Anterior cingulate cortex (tissue), 58 donors: ENCODE measurements around the gene EPHA1.

Source experiments
- DNase-seq, 58 donors: peaks; one replicate each; lab custom pipeline; 2025; lab: John Stamatoyannopoulos, UW

The EPHA1 gene

DNA sequence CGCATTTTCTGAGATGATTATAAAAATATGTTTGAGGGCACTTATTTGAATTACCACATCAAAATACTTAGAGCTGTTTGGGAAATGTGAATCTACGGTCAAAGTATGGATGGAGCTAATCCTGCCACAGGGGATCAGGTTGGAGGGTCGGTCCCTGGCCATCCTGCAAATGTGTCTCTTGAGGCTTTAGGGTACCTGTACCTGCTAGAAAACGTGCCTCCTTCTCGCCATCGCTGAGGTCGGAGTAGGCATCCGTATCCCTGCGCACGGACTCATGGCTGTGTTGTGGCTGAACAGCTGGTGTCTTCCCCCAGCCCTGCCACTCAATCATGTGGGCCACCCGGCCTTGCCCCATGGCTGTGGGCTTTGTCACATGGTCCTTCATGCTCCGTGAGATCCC is 50.0 kb downstream of the EPHA1 start:
- DNase-seq: no peak

DNA sequence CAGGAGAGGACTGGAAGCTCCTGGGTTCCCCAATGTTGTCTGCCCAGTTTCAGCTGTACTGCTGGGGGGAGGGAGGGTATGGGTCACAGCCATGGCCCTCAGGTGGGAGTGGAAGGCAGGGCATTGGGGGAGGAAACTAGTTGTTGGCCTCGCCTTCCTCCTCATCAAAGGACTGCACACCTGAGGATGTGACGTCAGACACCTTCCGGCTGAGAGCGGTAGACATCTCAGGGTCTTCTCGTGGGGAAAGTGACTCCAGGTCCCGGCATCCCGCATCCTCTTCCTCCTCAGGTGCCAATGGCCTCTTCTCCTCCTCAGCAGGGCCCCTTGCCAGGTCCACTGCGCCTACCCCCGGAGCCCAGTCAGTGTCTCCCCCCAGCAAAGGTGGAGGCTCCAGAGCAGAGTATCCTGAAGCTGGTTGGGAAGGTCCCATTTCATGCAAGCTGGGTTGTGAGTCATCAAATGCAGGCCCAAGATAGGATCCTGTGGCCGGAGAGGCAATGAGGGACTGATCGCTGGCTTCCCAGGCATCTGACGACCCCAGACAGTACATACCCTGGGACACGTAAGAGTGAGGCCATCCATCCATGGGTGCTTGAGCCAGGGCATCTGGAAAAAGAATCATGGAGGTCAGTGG is 52.1 kb downstream of the EPHA1 start:
- DNase-seq: no peak

DNA sequence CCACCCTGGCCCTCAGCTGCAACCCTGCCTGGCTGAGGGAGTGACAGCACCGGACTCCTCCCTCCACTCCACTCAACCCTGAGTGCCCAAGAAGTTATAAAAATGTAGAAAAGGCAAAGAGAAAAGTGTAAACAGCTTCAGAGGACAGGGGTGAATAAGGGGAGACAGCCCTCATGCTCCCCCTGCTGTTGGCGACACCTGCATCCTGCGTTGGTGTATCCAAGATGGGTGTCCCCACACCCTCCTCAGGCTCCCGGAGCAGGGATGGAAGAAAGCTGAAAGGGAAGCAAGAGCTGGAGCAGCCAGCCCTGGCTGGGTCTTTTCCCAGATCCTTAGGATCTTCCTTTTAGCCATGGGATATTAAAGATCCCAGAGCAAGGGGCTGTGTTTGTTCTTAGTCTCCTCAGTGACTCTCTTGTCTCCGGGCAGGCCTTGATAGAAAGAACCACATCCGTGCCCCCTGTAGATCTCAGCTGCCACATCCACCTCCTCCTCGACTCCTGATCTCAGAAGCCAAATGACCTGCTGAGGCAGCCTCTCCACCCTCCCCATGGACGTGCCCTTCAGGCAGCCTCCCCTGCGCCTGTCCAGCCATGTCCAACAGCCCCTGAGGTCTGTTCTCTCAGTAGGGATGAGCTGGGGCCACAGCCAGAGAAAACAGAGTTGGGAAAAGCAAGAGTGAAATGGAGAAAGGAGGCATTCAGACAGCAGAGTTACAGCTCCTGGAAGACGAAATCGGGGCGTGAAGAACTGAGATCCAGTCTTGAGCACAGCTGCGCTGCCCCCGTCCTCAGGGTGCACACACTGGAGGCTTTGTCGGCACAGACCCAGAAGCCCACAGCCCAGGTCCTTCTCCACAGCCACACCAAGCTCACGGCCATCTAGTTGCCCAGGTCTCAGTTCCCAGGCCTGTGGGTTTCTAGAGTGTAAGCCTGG is 52.9 kb downstream of the EPHA1 start:
- no peak for DNase-seq

DNA sequence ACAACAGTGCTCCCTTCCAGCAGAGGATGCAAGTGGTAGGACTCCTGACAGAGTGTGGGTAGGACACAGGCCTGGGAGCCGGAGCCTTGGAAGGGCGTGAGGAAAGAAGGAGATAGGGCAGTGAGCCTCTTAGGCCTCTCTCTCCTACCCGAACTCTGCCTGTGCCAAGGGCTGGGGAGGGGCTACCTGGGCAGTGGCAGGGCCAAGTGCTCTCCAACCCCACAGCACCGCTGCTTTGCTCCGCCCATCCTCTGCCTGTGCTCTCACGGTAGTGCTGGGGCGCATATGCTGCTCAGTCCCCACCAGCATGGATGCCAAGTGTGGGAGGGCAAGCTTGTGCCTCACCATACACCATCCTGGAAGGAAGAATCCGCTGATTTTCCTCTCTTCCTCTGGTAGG is 53.7 kb downstream of the EPHA1 start:
- DNase-seq: no peak

DNA sequence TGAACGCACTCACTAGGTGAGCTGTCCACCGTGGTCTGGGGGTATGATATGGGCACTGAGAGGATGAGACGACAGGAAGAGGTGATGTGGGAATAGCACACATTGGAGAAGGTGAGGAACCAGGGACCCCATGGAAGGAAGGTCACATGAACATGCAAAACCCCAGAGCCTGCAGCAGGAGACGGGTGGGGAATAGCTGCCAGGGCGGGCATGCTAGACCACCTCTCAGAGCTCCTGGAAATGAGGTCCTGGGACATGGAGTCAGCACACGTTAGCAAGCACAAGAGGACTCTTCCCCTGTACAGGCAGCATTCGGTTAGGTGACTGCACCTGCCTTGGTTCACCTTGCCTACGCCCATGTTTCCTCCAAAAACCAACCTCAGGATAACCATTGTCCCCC is 54.3 kb downstream of the EPHA1 start:
- DNase-seq: no peak

DNA sequence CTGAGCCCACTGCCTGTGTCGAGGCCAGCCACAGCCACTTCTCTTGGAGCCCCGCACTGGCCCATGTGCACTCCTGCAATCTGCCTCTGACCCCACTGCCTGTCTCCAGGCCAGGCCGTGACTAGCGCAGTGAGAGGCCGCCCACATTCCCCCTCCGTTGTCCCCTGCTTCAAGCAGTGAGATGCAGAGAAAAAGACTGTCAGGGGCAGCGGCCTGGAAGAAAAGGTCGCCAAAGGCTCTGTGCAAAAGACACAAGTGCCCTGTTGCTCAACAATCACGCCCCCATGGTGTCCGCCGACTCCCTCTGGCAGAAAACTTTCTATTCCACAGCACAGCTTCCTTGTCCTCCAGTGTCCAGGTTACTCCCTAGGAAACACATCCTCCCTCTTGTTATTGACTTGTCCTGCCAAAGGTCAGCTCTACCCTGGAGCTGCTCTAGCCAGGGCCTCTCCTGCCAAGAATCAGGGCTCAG is 56.1 kb downstream of the EPHA1 start:
- DNase-seq: no peak

DNA sequence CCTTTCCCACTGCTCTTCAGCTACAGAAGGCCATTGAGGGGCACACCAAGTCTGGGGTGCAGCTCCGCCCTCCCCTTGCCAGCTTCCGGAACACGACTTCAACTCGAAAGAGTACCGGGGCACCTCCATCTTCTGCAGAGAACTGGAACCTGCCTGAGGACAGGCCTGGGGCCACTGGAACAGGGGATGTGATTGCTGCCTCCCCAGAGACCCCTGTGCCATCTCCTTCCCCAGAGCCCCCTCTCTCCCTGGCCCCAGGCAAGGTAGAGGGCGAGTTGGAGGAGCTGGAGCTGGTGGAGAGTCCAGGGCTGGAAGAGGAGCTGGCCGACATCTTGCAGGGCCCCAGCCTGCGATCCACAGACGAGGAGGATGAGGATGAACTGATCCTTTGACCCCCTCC is 57.1 kb downstream of the EPHA1 start:
- DNase-seq: no peak

DNA sequence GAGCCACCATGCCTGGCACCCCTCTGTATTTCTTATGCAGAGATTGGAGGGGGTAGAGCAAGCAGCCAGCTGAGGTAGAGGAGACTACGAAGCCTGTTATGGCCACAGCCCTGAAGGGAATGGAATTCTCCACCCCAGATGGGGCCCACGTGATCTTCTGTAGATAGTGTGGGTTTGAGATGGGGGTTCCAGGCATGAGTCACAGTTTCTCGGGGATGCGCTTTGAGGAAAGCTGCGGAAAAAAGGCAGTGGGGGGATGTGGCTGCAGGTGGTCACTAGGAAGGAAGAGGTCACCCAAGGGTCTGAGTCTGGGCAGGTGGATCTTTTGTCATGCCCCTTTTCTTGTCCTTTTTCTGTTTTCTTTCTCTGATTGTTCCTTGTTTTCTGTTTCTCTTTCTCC is 57.6 kb downstream of the EPHA1 start:
- DNase-seq: peak in 17 of 58 donors; percentile 11 to 73 (median 45)

DNA sequence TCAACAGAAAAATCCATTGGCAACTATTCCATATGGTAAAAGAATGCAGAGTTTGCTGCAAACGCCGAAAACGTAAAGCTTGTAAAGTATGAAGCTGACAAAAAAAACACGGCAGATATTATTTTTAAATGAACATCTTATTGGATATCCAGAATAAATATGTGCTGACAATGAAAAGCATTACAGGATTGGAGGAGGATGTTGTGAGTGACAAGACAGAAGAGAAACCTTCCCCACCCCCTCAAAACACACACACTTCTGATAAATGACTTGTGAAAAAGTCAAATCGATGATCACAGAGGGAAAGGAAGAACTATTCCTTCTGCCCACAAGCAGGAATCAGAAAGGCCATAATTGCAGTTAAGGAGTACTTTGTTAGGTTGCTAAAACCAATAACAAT is 60.7 kb downstream of the EPHA1 start:
- no peak for DNase-seq

DNA sequence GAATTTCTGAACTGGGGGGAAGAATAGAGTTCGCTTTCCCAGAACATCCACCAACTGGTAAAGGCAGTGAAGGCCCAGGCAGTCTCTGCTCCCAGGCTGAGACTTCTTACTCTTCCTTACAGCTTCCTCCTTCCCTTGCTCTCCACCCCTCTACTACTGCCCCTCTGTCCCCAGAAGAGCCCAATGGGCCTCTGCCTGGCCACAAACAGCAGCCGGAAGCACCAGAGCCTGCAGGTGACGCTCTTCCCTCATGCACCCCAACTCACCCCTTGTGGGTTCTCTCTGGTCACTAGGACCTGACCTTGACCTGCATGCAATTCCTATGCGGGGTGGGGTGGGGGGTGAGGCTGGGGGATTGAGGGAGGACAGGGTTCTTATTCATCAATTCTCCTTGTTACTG is 62.6 kb downstream of the EPHA1 start:
- no peak for DNase-seq

DNA sequence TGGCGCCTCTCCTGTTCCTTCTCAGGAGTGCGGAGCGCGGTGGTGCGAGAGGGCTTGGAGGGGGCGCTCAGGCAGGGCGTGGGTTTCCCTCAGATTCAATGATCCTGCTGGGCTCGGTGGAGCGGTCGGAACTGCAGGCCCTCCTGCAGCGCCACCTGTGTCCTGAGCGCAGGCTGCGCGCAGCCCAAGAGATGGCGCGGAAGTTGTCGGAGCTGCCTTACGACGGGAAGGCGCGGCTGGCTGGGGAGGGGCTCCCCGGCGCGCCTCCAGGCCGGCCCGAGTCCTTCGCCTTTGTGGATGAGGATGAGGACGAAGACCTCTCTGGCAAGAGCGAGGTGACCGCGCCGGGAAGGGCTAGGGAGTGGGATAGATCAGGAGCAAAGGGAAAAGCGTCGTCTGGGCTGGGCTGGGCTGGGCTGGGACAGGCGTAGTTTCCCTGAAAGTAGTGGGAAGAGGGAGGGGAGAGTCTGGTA is 63.2 kb downstream of the EPHA1 start:
- DNase-seq: peak in 3 of 58 donors; percentile 11 to 22 (median 12)

DNA sequence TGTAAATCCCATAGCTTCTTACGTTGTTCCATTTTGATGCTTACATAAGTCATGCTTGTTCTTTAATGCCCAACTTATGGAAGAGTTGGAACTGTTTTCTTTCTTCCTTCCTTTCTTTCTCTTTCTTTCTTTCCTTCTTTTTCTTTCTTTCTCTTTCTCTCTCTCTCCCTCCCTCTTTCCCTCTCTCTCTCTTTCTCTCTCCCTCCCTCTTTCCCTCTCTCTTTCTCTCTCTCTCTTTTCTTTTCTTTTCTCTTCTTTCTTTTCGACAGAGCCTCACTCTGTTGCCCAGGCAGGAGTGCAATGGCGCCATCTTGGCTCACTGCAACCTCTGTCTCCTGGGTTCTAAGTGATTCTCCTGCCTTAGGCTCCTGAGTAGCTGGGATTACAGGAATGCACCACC is 65.1 kb downstream of the EPHA1 start:
- DNase-seq: no peak

DNA sequence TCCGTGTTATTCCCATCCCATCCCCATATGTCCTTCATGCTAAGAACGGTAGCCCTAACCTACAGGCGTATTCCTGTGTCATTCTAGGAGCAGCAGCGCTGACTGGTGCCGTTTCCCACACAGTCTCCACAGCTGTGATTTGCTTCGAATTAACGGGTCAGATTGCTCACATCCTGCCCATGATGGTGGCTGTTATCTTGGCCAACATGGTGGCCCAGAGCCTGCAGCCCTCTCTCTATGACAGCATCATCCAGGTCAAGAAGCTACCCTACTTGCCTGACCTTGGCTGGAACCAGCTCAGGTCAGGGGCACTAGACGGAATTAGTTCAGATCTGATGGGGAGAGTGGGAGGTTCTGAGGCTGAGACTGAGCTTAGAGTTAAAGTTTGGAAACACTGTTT is 66.8 kb downstream of the EPHA1 start:
- DNase-seq: no peak
